Measurements from ENCODE around the gene GLOD4. TPM values are rescaled to one million over a fixed set of nuclear protein-coding genes. Genes with fewer than 3 reads are reported as not detected.

GLOD4 gene
- total RNA-seq, 4 donors from 2014 or later, result 52.0 to 94.8 (median 72.0) TPM

DNA sequence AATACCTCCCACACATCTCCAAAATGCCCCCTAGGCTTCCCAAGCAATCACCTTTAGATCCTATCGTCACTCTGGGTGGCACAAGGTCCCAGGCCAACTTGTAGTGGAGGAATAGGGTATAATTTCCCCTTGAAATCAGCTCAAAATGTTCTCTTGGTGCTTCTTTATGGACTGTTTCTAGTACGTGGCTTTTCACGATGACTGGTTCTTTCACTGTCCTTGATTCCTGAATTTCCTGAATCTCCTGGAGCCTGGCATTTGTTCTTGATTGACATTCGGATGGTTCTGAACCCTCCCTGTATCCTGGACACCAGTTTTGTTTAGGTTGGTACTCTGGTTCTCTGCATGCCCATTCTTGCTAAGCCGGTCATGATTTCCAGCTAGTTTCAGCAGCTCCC lies 60.5 kb downstream of the GLOD4 start:
- Histone ChIP-seq H3K27me3 (no peaks in the 10 kb centered on the region), H3K27ac (no peak overlapping the region), H3K4me3 (no peak overlapping the region), H3K9me3 (no peaks in the 10 kb centered on the region), H3K4me1 (no peaks in the 10 kb centered on the region), H3K36me3 (no peaks in the 10 kb centered on the region)
- DNase-seq, result no peak
- TF ChIP-seq POLR2A (IDR thresholded peaks at IDR 0.05), result no peak
- TF ChIP-seq, protein P1, sequence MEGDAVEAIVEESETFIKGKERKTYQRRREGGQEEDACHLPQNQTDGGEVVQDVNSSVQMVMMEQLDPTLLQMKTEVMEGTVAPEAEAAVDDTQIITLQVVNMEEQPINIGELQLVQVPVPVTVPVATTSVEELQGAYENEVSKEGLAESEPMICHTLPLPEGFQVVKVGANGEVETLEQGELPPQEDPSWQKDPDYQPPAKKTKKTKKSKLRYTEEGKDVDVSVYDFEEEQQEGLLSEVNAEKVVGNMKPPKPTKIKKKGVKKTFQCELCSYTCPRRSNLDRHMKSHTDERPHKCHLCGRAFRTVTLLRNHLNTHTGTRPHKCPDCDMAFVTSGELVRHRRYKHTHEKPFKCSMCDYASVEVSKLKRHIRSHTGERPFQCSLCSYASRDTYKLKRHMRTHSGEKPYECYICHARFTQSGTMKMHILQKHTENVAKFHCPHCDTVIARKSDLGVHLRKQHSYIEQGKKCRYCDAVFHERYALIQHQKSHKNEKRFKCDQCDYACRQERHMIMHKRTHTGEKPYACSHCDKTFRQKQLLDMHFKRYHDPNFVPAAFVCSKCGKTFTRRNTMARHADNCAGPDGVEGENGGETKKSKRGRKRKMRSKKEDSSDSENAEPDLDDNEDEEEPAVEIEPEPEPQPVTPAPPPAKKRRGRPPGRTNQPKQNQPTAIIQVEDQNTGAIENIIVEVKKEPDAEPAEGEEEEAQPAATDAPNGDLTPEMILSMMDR (IDR thresholded peaks at IDR 0.05), result no peak

DNA sequence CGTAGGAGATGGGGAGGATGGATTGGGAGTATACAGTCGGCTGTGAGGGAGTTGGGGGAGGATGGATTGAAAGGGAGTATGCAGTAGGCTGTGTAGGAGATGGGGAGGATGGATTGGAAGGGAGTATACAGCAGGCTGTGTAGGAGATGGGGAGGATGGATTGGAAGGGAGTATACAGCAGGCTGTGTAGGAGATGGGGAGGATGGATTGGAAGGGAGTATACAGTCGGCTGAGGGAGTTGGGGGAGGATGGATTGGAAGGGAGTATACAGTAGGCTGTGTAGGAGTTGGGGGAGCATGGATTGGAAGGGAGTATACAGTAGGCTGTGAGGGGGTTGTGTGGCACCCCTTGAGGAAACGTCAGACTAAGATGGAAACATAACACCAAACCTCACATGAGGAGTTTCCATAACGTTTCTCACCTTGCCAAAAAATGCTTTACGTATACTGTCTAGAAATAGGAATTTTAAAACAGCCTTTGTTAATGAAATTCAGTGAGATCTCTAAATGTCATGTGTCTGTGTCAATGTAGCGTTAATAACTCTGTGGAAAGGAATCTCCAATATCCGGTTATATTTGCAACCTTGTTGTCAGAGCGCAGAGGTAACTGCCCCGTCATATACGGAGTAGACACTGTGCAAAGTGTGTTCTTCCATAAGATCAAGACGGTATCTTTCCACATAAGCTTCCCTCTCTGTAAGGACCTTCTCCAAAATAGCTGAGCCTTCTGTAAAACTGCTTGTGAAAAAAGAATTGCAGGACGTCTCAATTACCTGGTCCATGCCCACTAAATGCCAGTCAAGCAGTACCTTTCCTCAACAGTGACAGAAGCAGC lies 61.2 kb downstream of the GLOD4 start:
- TF ChIP-seq POLR2A (IDR thresholded peaks at IDR 0.05), result no peak
- TF ChIP-seq, protein P1 (IDR thresholded peaks at IDR 0.05), result no peak
- no peaks in the 10 kb centered on the region for H3K4me1 ChIP-seq
- H3K4me3 ChIP-seq, result no peak overlapping the region
- H3K36me3 ChIP-seq, result no peaks in the 10 kb centered on the region
- no peaks in the 10 kb centered on the region for H3K9me3 ChIP-seq
- no peak overlapping the region for H3K27ac ChIP-seq
- H3K27me3 ChIP-seq, result no peaks in the 10 kb centered on the region
- DNase-seq, result no peak

DNA sequence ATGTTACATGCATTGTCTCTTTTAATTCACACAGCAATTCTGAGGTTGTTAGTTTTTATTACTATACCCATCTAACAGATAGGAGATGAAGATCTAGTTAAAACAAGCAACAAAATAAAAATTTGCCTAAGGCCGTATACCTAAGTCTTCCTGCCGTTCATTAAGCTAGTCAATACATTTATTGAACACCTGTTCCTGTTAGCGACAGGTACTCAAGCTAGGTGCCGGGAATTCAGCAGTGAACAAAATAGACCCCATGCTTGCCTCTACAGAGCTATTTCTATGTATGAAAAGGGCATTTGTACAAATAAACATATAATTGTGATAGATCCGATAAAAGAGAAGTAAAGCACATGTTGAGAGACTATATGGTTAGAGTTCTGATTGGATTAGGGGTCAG lies 64.0 kb downstream of the GLOD4 start:
- H3K4me1 ChIP-seq, result peaks cover 0 to 9% (median 3%) of the 10 kb centered on the region in 4 donors
- no peaks in the 10 kb centered on the region for H3K27me3 ChIP-seq
- H3K36me3 ChIP-seq, result no peaks in the 10 kb centered on the region
- no peak overlapping the region for H3K4me3 ChIP-seq
- no peak for DNase-seq
- H3K9me3 ChIP-seq, result no peaks in the 10 kb centered on the region
- no peak for TF ChIP-seq POLR2A (IDR thresholded peaks at IDR 0.05)
- TF ChIP-seq, protein P1 (IDR thresholded peaks at IDR 0.05), result no peak
- H3K27ac ChIP-seq, result no peak overlapping the region

Other genes starting within 250 kb of the GLOD4 start
- 100 to 1,000 TPM in 1 of 4 donors, 10 to 100 TPM in 3; 51.3 to 151 (median 65.5) TPM for gene VPS53, start 67.4 kb downstream of the GLOD4 start, total RNA-seq
- gene TLCD3A, start 49.7 kb downstream of the GLOD4 start, total RNA-seq, result 10 to 100 TPM in 1 of 4 donors, 1 to 10 TPM in 3; 7.4 to 32.0 (median 9.4) TPM
- gene GEMIN4, start 30.0 kb downstream of the GLOD4 start, total RNA-seq, result 10 to 100 TPM in 3 of 4 donors, 1 to 10 TPM in 1; 8.4 to 49.5 (median 16.8) TPM
- gene MRM3, start 73 bp upstream of the GLOD4 start, total RNA-seq, result 10 to 100 TPM; 17.0 to 23.0 (median 22.2) TPM
- gene NXN, start 197.5 kb upstream of the GLOD4 start, total RNA-seq, result 10 to 100 TPM in 2 of 4 donors, 1 to 10 TPM in 2; 2.1 to 14.0 (median 8.6) TPM
- 10 to 100 TPM in 3 of 4 donors, 1 to 10 TPM in 1; 9.0 to 18.2 (median 11.2) TPM for gene TIMM22, start 214.8 kb upstream of the GLOD4 start, total RNA-seq